Activated CD8-positive, alpha-beta memory T cell treated with anti-CD3 and anti-CD28 coated beads for 36 hours (primary cell): ENCODE measurements around the gene NDUFB8. TPM values are rescaled to one million over a fixed set of nuclear protein-coding genes. Genes with fewer than 3 reads are reported as not detected.
"Not testable (repeated sequence)": the region's sequence is repeated elsewhere in the genome, so short reads cannot be mapped to it uniquely, and the experiment has no call there.

Experiments used
- CTCF ChIA-PET: fragments of 350-600 bp; sonication (Branson Sonifier 250); formaldehyde crosslinking; loops from one replicate; lab custom pipeline; 2021; ENCODE audit warnings: antibody characterized with exemption; lab: Charles Lee
- POLR2A ChIA-PET: fragments of 350-600 bp; sonication (Branson Sonifier 250); formaldehyde crosslinking; loops from one replicate; lab custom pipeline; 2021; ENCODE audit warnings: antibody characterized with exemption; lab: Charles Lee
- total RNA-seq, 2 experiments: library from RNA; stranded (reverse); gene quantifications; one replicate each; pipeline ENCODE4 v1.2.3, GENCODE V29; 2021

The NDUFB8 gene
- total RNA-seq: 100 to 1,000 TPM; 311 to 324 TPM

GRCh38 chr10:100529475-100530298 is at the start of gene NDUFB8:
Gene NDUFB8, minus strand, starts transcription at chr10:100529871. Its CDS starts 20 bp downstream, at chr10:100529851.
- CTCF ChIA-PET: no interaction called here

GRCh38 chr10:100576282-100576635 is 46.6 kb upstream of the NDUFB8 start:
- ChIA-PET POLR2A (no interaction called here), CTCF (no interaction called here)

More at GRCh38 chr10:100529475-100530298, at the start of gene NDUFB8:
- POLR2A ChIA-PET: interaction anchor here (0.9 to 2.4 kb wide), 2 partner anchors 21 to 156 kb away, joined by 4 to 7 read pairs; no protein-coding TSS in a partner anchor

DNA sequence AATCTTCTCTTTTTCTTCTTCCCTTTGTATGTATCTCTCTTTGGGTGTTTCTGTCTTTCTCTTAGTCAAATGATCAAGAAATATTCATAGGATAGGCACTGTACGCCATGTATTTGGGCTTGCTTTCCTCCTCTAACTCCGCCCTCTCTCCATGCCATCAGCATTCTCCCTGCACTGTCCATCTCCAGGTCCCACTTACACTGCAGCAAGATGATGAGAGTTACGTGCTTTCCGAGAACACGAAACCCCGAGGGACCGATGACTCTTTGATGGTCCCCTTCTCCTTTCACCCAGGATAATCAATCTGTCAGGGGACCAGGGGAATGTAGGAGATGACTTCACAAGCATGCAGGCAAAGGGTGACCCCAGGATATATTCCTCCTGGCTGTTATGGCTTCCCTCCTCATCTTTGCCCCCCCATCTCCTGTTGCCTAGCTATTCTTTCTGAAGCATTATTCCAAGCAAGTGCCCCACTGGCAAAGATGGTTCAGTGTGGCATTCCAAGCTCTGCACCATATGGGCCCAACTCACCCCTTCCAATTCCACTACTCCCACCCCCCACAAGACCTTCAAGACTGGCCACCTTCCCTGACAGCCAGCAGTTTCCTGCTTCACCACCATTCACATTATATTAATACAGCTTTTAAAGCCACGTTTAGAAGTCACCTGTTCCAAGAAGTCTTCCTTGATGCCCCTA is 46.1 kb upstream of the NDUFB8 start:
- CTCF ChIA-PET: no interaction called here

DNA sequence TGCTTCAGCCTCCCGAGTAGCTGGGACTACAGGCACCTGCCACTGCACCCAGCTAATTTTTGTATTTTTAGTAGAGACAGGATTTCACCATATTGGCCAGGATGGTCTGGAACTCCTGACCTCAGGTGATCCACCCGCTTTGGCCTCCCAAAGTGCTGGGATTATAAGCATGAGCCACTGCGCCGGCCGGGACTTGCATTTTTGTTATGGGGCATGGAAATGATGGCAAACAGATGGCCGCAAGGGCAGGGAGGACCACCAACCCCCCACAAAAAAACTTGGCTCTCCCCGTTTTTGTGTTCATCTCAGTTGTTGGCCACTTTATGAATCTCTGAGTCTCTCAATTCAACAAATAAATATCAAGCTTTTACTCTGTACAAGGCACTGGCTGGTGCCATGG is 45.5 kb upstream of the NDUFB8 start:
- POLR2A ChIA-PET, CTCF ChIA-PET: not testable (repeated sequence)

More for the DNA sequence above, 46.1 kb upstream of the NDUFB8 start:
- POLR2A ChIA-PET: no interaction called here

- POLR2A ChIA-PET: no interaction called here
- CTCF ChIA-PET: no interaction called here
These were observed 41.6 kb upstream of the NDUFB8 start for GRCh38 chr10:100571084-100571856.

GRCh38 chr10:100570506-100570905 is 40.8 kb upstream of the NDUFB8 start:
- POLR2A ChIA-PET: no interaction called here

DNA sequence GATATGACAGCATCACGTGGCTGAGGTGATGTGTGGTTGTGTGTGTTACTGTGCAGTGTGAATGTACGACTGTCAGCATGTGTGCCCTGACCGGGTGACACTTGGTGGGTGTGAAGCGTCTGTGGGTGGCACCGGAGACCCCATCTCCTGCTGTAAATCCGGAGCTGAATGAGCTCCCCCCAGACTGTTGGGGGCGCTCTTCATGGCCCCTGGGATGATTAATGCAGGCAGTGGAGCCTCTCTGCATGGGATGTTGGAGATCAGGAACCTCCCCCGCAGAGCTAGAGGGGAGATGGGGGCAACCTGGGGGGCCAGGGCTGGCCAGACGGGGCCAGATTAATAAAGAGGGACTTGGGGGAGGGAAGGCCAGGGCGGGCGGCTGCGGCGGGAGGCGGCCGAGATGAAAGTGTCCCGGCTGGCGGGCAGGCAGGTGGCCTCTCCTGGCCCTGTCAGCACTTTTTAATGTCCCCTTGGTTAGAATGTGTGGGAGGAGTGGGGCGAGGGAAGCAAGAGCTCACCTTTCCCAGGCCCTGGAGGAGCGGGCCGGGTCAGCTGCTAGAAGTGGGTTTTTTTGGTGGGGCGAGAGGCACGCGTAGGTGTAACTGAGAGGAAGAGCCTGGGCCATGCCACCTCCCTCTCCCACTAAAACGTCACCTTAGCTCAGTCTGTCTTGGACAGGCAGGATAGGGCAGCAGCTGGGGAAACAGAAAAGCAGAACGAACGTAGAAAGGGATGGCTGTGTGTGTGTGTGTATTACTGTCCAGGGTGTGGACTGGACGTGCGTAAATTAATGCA is 40.2 kb upstream of the NDUFB8 start:
- ChIA-PET POLR2A (no interaction called here), CTCF (interaction anchor here (1.2 kb wide), 1 partner anchor 15 kb away, joined by 3 read pairs; no protein-coding TSS in a partner anchor)

More at GRCh38 chr10:100570506-100570905, 40.8 kb upstream of the NDUFB8 start:
- CTCF ChIA-PET: interaction anchor here (1.2 kb wide), 1 partner anchor 14 kb away, joined by 3 read pairs; no protein-coding TSS in a partner anchor

- ChIA-PET POLR2A (no interaction called here), CTCF (interaction anchor here (1.0 to 1.9 kb wide), 3 partner anchors 24 to 175 kb away, joined by 3 to 7 read pairs (median 4); no protein-coding TSS in a partner anchor)
These were observed 39.2 kb upstream of the NDUFB8 start for GRCh38 chr10:100568912-100569311.

DNA sequence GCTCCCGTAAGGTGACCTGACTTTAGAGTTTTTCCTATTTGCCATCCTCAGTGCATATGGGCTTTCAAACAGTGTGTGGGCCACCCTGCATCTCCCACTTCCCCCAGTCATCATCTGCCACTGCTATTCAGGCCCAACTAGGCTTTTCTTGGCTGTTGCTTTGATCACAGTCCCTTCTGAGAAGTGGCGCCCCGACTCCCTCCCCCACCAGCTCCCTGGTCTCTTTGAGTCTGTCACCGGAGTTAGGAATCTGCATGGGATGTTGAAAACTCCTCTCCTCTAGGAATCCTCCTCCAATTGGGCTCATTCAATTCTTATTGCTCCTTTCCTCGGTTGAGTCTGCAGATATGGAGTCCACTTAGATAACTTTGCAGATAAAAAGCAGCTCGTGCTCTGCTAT is 38.2 kb upstream of the NDUFB8 start:
- POLR2A ChIA-PET: interaction anchor here (0.6 kb wide), 1 partner anchor 138 kb away, joined by 3 read pairs; no protein-coding TSS in a partner anchor

DNA sequence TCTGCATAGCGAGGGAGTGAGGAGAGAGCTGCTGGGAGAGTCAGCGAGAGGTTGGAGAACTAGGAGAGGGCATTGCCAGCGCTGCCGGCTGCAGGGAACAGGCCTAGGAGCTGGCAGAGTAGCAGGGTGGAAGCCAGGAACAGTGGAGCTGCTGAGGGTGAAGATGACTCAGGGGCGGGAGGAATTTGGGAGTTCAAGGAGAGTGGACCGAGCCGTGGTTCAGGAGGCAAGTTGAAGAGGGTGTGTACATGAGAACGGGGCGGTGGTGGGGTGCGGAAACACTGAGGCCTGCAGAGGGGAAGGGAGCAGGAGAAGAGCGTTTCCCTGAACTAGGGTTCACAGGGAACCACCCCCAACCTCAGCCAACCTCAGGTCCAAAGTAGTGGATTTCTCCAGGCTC is 37.6 kb upstream of the NDUFB8 start:
- ChIA-PET POLR2A (no interaction called here), CTCF (interaction anchor here (1.9 kb wide), 1 partner anchor 176 kb away, joined by 7 read pairs; no protein-coding TSS in a partner anchor)

More for the DNA sequence above, 38.2 kb upstream of the NDUFB8 start:
- CTCF ChIA-PET: interaction anchor here (0.5 to 1.9 kb wide), 5 partner anchors 23 to 329 kb away, joined by 3 to 7 read pairs (median 3); no protein-coding TSS in a partner anchor

DNA sequence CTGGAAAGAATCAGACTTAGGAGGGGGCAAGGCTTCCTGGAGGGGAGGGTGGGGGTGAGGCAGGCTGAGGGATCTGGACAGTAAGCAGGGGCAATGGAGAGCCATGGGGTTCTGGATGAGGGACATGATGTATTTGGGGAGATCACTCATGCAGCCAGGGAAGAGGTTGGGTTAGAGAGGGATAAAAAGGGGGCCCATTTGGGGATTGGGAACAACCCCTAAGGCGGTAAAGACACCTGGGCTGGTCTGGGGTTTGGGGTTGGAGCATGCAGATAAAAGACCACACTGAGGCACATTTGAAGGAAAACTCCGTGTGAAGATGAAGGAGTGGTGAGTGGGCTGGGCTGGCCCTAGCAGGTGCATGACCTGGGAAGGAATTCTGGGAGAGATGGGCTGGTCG is 36.9 kb upstream of the NDUFB8 start:
- CTCF ChIA-PET: no interaction called here
- POLR2A ChIA-PET: interaction anchor here (0.6 kb wide), 1 partner anchor 53 kb away, joined by 3 read pairs; no protein-coding TSS in a partner anchor

GRCh38 chr10:100565206-100565985 is 35.7 kb upstream of the NDUFB8 start:
- CTCF ChIA-PET: no interaction called here
- POLR2A ChIA-PET: interaction anchor here (0.6 kb wide), 1 partner anchor 20 kb away, joined by 3 read pairs; no protein-coding TSS in a partner anchor

GRCh38 chr10:100562008-100562672 is 32.5 kb upstream of the NDUFB8 start:
- ChIA-PET CTCF (interaction anchor here (0.6 to 4.5 kb wide), 14 partner anchors 10 to 327 kb away, joined by 3 to 40 read pairs (median 4); partner anchors contain the start of gene HIF1AN), POLR2A (no interaction called here)

DNA sequence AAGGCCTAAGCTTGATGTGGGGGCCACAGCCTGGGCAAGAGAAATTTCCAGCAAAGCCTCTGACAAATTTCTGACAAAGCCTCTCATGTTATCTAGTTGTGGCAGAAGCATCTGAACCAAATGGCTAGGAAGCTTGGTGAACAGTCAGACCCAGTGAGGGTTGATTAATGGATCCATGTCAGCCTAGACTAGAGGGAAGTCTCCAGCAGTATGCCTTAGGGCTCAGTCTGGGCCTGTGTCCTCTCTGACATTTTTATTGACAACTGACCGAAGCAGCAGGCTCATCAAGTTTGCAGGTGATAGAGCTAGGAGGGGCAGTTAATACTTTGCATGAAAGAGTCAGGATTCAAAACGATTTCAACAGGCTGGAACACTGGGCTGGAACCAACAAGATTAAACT is 31.3 kb upstream of the NDUFB8 start:
- POLR2A ChIA-PET: no interaction called here
- CTCF ChIA-PET: interaction anchor here (0.5 to 4.5 kb wide), 5 partner anchors 181 to 580 kb away, joined by 3 to 40 read pairs (median 5); no protein-coding TSS in a partner anchor

DNA sequence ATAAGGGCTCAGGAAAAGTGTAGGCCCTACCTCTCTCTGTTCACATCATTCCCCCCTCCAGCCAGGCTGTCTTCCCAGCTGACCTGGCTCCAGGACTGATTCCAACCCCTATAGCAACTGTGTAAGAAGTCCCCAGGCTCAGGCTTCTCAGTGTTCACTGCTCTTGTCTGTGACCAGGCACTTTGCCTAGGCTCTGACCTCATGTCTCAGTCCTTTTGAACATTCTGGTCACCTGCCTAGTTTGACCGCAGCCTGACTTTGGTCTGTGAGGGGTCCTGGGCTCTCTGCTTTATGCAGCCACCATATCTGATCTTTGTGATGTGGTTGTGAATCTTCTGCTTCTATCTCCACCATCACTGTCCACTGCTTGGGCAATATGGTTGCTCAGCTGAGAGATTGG is 30.6 kb upstream of the NDUFB8 start:
- ChIA-PET POLR2A (no interaction called here), CTCF (interaction anchor here (0.8 to 4.5 kb wide), 4 partner anchors 182 to 319 kb away, joined by 3 to 40 read pairs (median 10); no protein-coding TSS in a partner anchor)

DNA sequence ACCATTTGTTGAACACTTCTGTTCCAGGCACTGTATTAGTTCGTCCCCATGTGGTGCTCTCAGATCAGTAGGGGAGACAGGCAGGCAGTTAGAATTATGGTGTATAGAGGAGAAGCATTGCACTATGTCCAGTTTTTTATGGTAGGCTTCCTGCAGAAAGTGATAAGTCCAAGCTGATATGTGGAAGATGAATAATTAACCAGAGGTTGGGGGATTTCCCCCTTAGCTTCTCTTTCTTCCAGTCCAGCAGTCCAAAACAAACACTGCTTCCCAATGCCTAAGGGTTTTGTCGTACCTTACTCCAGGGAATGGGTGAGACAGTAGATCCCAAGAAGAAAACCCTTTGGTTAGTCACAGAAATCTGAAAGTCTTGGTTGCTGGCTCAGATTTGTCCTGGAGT is 25.2 kb upstream of the NDUFB8 start:
- POLR2A ChIA-PET: interaction anchor here (0.6 kb wide), 1 partner anchor 1021 kb away, joined by 3 read pairs; no protein-coding TSS in a partner anchor

More for the DNA sequence above, 25.2 kb upstream of the NDUFB8 start:
- CTCF ChIA-PET: interaction anchor here (1.0 to 1.1 kb wide), 2 partner anchors 15 to 189 kb away, joined by 3 read pairs; no protein-coding TSS in a partner anchor
